ENCODE data around the gene MRPL44.

The MRPL44 gene

DNA sequence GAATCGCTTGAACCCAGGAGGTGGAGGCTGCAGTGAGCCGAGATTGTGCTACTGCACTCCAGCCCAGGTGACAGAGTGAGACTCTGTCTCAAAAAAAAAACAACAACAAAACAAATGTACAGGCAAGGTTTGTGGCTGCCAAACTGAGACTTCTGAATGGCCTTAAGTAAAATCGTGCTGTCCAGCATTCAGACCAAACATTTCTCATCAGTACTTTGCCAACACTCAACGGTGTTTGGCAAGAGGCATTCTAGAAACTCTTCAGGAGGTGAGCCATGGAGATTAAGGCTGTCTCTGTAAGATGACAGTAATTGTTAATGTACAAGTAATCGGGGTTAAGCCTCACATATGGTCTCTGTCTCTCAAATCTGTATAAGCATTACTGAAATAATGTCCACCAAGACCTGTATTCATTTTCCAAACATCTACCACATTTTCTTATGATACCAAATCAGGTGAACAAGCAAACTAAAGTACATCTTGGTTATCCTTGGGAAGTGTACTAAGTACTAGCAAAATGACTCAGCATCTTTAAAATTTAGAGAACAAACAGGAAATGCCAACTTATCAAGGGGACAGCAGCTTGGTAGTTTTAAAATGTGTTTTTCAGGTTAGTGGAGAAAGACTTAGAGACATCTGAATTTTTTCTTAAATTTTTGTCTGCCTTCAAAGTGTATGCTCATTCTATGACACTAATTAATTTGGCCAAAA, 52.5 kb downstream of the MRPL44 start:
- FAIRE-seq: no peak

DNA sequence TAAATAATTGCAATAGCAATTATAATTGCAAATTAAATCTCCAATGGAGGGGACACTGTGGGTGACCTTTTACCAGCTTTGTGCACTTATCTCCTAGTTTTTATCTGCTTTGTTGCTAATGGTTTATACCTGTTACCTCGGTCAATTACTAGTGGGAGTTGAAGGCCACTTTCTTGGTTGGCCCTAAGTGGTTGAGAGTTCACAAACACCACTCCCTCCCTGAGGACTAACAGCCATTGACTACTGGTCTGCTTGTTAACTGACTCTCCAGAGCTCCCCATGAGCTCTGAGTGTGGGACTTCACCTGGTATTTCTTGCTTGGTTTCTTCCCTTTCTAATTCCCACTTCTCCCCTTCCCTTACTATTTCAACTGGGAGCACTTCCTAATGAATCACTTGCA, 54.6 kb downstream of the MRPL44 start:
- FAIRE-seq: no peak

DNA sequence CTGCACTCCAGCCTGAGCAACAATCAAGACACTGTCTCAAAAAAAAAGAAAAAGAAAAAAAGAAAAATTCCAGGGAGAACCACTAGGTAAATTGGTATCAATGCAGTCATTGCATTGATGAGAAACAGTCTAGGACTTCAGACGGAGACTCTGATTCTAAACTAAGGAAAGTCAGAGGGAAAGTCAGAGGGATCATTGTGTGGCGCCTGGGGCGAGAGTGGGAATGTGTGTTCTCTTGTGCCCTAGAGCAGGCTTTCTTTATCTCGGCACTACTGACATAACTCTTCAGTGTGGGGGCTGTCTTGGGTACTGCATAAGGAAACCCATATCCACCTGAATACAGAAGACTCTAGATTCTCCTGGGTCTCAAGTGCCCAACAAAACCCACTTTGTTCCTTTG, 57.1 kb downstream of the MRPL44 start:
- no peak for FAIRE-seq

DNA sequence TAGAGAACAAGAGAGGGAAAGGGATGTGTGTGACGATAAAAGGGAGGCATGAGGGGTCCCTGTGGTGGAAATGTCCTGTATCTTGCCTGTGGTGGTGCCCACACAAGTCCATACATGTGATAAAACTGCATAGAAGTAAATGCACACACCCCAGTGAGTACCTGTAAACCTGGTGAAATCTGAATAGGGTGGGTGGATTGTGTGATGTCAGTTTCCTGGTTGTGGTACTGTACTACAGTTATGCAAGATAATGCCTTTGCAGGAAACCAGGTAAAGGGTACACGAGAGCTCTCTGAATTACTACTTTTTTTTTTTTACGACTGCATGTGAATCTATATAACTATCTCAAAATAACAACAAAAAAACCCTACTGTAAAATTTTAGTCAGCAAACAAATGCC, 59.7 kb downstream of the MRPL44 start:
- FAIRE-seq: no peak

Data from colon (tissue), 2 donors.